DND-41 (cell line): ENCODE measurements around the gene UCP2.

Experiments used
- ATAC-seq: fragments of 200-7000 bp; cut with Tn5 transposase; 3 replicates; pipeline ENCODE4 v1.9.1; 2021; ENCODE audit warnings: low read depth; ENCODE audit not compliant: insufficient read depth
- DNase-seq: peaks from one replicate; pipeline ENCODE4 v3.0.0-alpha.2; 2020
- H2AFZ ChIP-seq: 2 replicates; pipeline ENCODE4 v1.6.0; 2012; ENCODE audit warnings: low read depth, low read length
- H3K27ac ChIP-seq: 2 replicates; pipeline ENCODE4 v1.5.1; 2012; ENCODE audit warnings: low read length, inconsistent platforms
- H3K27me3 ChIP-seq: fragments of 200-600 bp; sonication (generic); 2 replicates; pipeline ENCODE4 v1.6.0; 2012; ENCODE audit warnings: low read length, mild to moderate bottlenecking, inconsistent platforms; ENCODE audit not compliant: insufficient read depth, poor library complexity
- H3K36me3 ChIP-seq: 2 replicates; pipeline ENCODE4 v1.5.1; 2012; ENCODE audit warnings: low read length, inconsistent platforms; ENCODE audit not compliant: insufficient read depth
- H3K4me1 ChIP-seq: 2 replicates; pipeline ENCODE4 v1.5.1; 2012; ENCODE audit warnings: mild to moderate bottlenecking, low read length; ENCODE audit not compliant: insufficient read depth
- H3K4me2 ChIP-seq: 2 replicates; pipeline ENCODE4 v1.6.0; 2012; ENCODE audit warnings: mild to moderate bottlenecking, moderate library complexity, low read length, inconsistent platforms; ENCODE audit not compliant: insufficient read depth
- H3K4me3 ChIP-seq, 2 experiments: fragments of 200-600 bp in 1 of 2; shearing (Covaris generic) in 1 of 2; 2 replicates each; pipeline ENCODE4 v1.5.1; 2012 to 2016; ENCODE audit warnings: inconsistent platforms in 2 of 2, low read length in 2 of 2, mild to moderate bottlenecking in 2 of 2, low read depth in 1 of 2, moderate library complexity in 1 of 2
- H3K79me2 ChIP-seq: 2 replicates; pipeline ENCODE4 v1.6.0; 2012; ENCODE audit warnings: low read length, inconsistent platforms; ENCODE audit not compliant: insufficient read depth
- H3K9ac ChIP-seq: 2 replicates; pipeline ENCODE4 v1.6.0; 2012; ENCODE audit warnings: low read depth, mild to moderate bottlenecking, inconsistent platforms, low read length, moderate library complexity
- H3K9me3 ChIP-seq: 2 replicates; pipeline ENCODE4 v1.5.1; 2012; ENCODE audit warnings: low read length, moderate library complexity, mild to moderate bottlenecking, inconsistent platforms; ENCODE audit not compliant: insufficient read depth, severe bottlenecking
- H4K20me1 ChIP-seq: 2 replicates; pipeline ENCODE4 v1.6.0; 2012; ENCODE audit warnings: low read length; ENCODE audit not compliant: insufficient read depth
- CTCF ChIP-seq: IDR thresholded peaks from 2 replicates; pipeline ENCODE4 v1.5.1; 2012; ENCODE audit warnings: borderline replicate concordance, low read length, moderate library complexity, mild to moderate bottlenecking; ENCODE audit not compliant: poor library complexity, severe bottlenecking; ENCODE audit errors: extremely low read depth
- EZH2 ChIP-seq: IDR thresholded peaks from 3 replicates; pipeline ENCODE4 v1.6.1; 2012; ENCODE audit warnings: borderline replicate concordance, low read depth, mild to moderate bottlenecking, moderate library complexity, low read length, inconsistent platforms; ENCODE audit not compliant: severe bottlenecking

UCP2 gene

GRCh38 chr11:74021998-74022397 lies 39.4 kb upstream of the UCP2 start:
- DNase-seq (no peak), ATAC-seq (no peak)
- no peaks in the 10 kb centered on the region for H4K20me1 ChIP-seq
- no peak overlapping the region for H3K9ac ChIP-seq
- no peak overlapping the region for H3K27ac ChIP-seq
- no peaks in the 10 kb centered on the region for H3K9me3 ChIP-seq
- H3K4me1 ChIP-seq: no peaks in the 10 kb centered on the region
- H3K79me2 ChIP-seq: no peaks in the 10 kb centered on the region
- no peak overlapping the region for H3K4me2 ChIP-seq
- peaks cover 13% of the 10 kb centered on the region; the same call in 1 of the 2 replicates for H3K36me3 ChIP-seq
- no peak overlapping the region for H2AFZ ChIP-seq
- H3K4me3 ChIP-seq: no peak overlapping the region
- no peaks in the 10 kb centered on the region for H3K27me3 ChIP-seq
- no peak for TF ChIP-seq EZH2
- no peak for TF ChIP-seq CTCF

- Histone ChIP-seq H3K4me1 (no peaks in the 10 kb centered on the region), H4K20me1 (no peaks in the 10 kb centered on the region), H3K4me2 (no peak overlapping the region), H2AFZ (no peak overlapping the region), H3K27ac (no peak overlapping the region), H3K9ac (no peak overlapping the region), H3K9me3 (no peaks in the 10 kb centered on the region), H3K79me2 (no peaks in the 10 kb centered on the region), H3K4me3 (no peak overlapping the region), H3K36me3 (peaks cover 18% of the 10 kb centered on the region; the same call in 1 of the 2 replicates), H3K27me3 (no peaks in the 10 kb centered on the region)
- ATAC-seq (no peak), DNase-seq (no peak)
- no peak for TF ChIP-seq CTCF
- no peak for TF ChIP-seq EZH2
Measured at GRCh38 chr11:74020539-74020938, 37.9 kb upstream of the UCP2 start.

- Histone ChIP-seq H3K4me3 (no peak overlapping the region), H4K20me1 (no peaks in the 10 kb centered on the region), H3K4me2 (no peak overlapping the region), H3K36me3 (peaks cover 18% of the 10 kb centered on the region; the same call in 1 of the 2 replicates), H3K27me3 (no peaks in the 10 kb centered on the region), H3K9me3 (no peaks in the 10 kb centered on the region), H3K4me1 (no peaks in the 10 kb centered on the region), H3K27ac (no peak overlapping the region), H3K9ac (no peak overlapping the region), H3K79me2 (no peaks in the 10 kb centered on the region), H2AFZ (no peak overlapping the region)
- TF ChIP-seq EZH2 (no peak), CTCF (no peak)
- DNase-seq: no peak
- ATAC-seq: no peak
Measured at GRCh38 chr11:74019860-74020259, 37.2 kb upstream of the UCP2 start.

GRCh38 chr11:74019104-74019738 lies 36.6 kb upstream of the UCP2 start:
- DNase-seq: no peak
- Histone ChIP-seq H2AFZ (no peak overlapping the region), H3K4me3 (no peak overlapping the region), H4K20me1 (no peaks in the 10 kb centered on the region), H3K4me2 (no peak overlapping the region), H3K9me3 (no peaks in the 10 kb centered on the region), H3K27ac (no peak overlapping the region), H3K79me2 (no peaks in the 10 kb centered on the region), H3K27me3 (no peaks in the 10 kb centered on the region), H3K36me3 (peaks cover 19% of the 10 kb centered on the region; the same call in 1 of the 2 replicates), H3K4me1 (no peaks in the 10 kb centered on the region), H3K9ac (no peak overlapping the region)
- no peak for ATAC-seq
- TF ChIP-seq EZH2 (no peak), CTCF (no peak)
